SK-N-MC (cell line): Measurements from ENCODE around the gene HDAC1.

ENCODE experiments used
- DNase-seq: peaks from one replicate; pipeline ENCODE4 v3.0.0-alpha.2; 2011; ENCODE audit warnings: low read depth, low spot score
- H3K27ac ChIP-seq: fragments of 200-600 bp; sonication (generic); 2 replicates; pipeline ENCODE4 v1.5.1; 2016; ENCODE audit warnings: mixed run types
- H3K36me3 ChIP-seq: fragments of 200-600 bp; sonication (generic); 2 replicates; pipeline ENCODE4 v1.6.1; 2017; ENCODE audit warnings: antibody characterized with exemption, low read length, mixed read lengths; ENCODE audit not compliant: insufficient read depth
- H3K4me3 ChIP-seq: fragments of 200-600 bp; sonication (generic); 2 replicates; pipeline ENCODE4 v1.5.1; 2016
- H3K9ac ChIP-seq: fragments of 200-600 bp; sonication (generic); 2 replicates; pipeline ENCODE4 v1.8.0; 2017; ENCODE audit warnings: mixed run types, mixed read lengths; ENCODE audit not compliant: insufficient read length
- H3K9me3 ChIP-seq: fragments of 200-600 bp; sonication (generic); 2 replicates; pipeline ENCODE4 v1.6.1; 2017; ENCODE audit warnings: low read depth, mild to moderate bottlenecking, antibody characterized with exemption, low read length, moderate library complexity, mixed read lengths
- EZH2 ChIP-seq: fragments of 200-600 bp; sonication (generic); IDR thresholded peaks from one replicate; pipeline ENCODE4 v1.6.1; 2017; ENCODE audit warnings: antibody characterized with exemption
- FOXP2 ChIP-seq: optimal IDR thresholded peaks from 2 replicates; pipeline ENCODE3; 2011; ENCODE audit warnings: mild to moderate bottlenecking, moderate library complexity; ENCODE audit not compliant: insufficient read depth; ENCODE audit errors: extremely low read length, control extremely low read depth
- POLR2AphosphoS5 ChIP-seq: IDR thresholded peaks from 2 replicates; pipeline ENCODE4 v1.6.1; 2012; ENCODE audit warnings: mild to moderate bottlenecking, low read depth, low read length, borderline replicate concordance

Gene HDAC1

DNA sequence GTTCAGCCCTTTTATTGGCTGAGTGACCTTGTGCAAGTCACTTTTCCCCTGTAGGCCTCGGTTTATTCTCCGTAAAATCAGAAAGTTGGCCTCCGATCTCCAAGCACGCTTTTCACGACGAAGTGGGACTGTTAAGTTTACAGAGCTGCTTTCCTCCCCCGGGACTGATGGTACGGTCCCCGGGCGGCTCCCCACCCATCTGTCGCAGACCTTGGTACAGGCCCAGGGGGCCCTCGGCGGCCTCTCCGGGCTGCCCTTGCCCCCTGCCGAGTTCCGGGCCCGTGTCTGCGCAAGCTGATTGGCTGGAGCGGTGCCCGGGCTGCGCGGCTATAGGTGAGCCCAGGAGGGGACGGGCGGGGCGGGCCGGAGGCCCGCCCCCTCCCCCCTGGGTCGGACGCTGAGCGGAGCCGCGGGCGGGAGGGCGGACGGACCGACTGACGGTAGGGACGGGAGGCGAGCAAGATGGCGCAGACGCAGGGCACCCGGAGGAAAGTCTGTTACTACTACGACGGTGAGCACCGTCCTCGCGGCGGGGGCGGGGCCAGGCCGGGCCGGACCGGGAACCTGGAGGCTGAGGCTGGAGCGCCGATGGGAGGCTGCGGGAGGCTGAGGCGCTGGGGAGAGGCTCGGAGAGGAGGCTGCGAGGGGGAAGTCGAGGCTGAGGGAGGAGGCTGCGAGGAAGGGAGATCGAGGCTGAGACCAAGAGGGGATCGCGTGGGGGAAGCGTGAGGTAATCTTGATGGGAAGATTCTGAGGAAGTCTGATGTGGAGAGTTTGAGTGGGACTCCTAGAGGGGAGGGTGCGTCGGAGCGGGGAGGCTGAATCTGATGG, at the start of gene HDAC1:
TSS of gene HDAC1 (plus strand) at position 376 of the 831 bp plus-strand sequence. CDS start at position 463, 87 bp downstream.
- Histone ChIP-seq H3K27ac (peak within 1 kb of the TSS; percentile 90), H3K36me3 (peaks cover 17% of the 10 kb centered on the region), H3K9me3 (no peaks in the 10 kb centered on the region), H3K4me3 (peak within 1 kb of the TSS; percentile 90), H3K9ac (peak within 1 kb of the TSS; percentile 80)
- TF ChIP-seq FOXP2 (peak; percentile 16), EZH2 (no peak), POLR2AphosphoS5 (peak; percentile 81; the same call in 1 of the 2 replicates)
- DNase-seq = peak; percentile 70

DNA sequence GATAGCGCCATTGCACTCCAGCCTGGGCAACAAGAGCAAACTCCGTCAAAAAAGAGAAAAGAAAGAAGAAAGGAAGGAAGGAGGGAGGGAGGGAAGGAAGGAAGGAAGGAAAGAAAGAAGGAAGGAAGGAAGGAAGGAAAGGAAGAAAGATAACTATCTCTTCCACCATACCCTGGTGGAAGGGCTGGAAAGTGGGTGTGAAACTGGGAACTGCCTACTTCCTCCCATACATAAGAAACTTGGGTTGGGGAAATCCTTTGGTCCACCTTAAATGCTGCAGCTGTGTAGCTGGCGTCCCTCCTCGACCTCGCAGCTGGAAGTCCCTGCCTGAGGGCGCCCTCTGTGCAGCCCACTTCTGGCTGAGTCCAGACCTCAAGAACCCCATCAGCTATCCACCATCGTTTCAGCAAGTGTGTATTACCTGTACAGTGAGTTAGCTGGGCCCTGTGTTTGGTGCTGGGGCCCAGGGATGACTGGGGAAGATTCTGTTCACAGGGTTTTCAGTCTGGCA, 49.5 kb upstream of the HDAC1 start:
- Histone ChIP-seq H3K27ac (no peak overlapping the region), H3K4me3 (no peak overlapping the region)

DNA sequence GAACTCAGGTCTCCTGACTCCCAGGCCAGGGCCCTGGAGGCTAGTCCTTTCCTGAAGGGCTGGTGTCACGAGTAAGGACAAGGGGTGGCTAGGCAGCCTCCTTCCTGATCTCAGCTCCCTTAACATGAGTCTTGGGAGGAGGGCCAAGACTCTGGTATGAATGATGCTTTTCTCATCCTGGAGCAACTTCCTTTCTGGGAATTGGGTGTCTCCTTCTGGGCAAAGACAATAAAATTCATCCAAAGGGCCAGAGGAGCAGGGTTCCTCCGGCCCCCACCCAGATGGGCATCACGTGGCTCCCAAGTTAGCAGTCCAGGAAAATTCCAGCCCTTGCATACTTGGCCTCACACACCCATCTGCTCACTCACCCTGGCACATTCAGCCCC, 45.0 kb upstream of the HDAC1 start, which contains the start of gene FAM167B:
TSS of gene FAM167B (plus strand) at position 335 of the 386 bp plus-strand sequence. CDS start 200 bp downstream, outside the sequence.
- no peak for TF ChIP-seq EZH2
- TF ChIP-seq POLR2AphosphoS5 = no peak
- no peak for TF ChIP-seq FOXP2

More for the DNA sequence above, 49.5 kb upstream of the HDAC1 start:
- DNase-seq = no peak
- Histone ChIP-seq H3K36me3 (no peaks in the 10 kb centered on the region), H3K9me3 (no peaks in the 10 kb centered on the region), H3K9ac (no peak overlapping the region)
- TF ChIP-seq FOXP2 (no peak), POLR2AphosphoS5 (no peak), EZH2 (no peak)

DNA sequence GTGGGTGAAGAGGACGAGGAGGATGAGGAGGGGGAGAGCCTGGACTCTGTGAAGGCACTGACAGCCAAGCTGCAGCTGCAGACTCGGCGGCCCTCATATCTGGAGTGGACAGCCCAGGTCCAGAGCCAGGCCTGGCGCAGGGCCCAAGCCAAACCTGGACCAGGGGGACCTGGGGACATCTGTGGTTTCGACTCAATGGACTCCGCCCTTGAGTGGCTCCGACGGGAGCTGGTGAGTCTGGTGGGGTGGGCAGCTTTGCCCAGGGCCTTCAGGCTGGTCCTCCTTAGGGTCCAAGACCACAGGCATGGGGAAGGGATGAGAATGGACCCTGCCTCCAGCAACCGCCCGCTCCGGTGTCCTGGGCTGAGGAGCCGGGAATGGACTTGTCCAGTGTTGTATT, 44.4 kb upstream of the HDAC1 start:
- Histone ChIP-seq H3K9me3 (no peaks in the 10 kb centered on the region), H3K27ac (no peak overlapping the region), H3K4me3 (no peak overlapping the region), H3K9ac (no peak overlapping the region), H3K36me3 (no peaks in the 10 kb centered on the region)
- no peak for DNase-seq
- no peak for TF ChIP-seq FOXP2
- TF ChIP-seq POLR2AphosphoS5 = no peak
- TF ChIP-seq EZH2 = no peak

More for the DNA sequence above, 45.0 kb upstream of the HDAC1 start, which contains the start of gene FAM167B:
- Histone ChIP-seq H3K4me3 (no peak within 1 kb of the TSS), H3K36me3 (no peaks in the 10 kb centered on the region), H3K27ac (no peak within 1 kb of the TSS), H3K9me3 (no peaks in the 10 kb centered on the region), H3K9ac (no peak within 1 kb of the TSS)
- DNase-seq = no peak

DNA sequence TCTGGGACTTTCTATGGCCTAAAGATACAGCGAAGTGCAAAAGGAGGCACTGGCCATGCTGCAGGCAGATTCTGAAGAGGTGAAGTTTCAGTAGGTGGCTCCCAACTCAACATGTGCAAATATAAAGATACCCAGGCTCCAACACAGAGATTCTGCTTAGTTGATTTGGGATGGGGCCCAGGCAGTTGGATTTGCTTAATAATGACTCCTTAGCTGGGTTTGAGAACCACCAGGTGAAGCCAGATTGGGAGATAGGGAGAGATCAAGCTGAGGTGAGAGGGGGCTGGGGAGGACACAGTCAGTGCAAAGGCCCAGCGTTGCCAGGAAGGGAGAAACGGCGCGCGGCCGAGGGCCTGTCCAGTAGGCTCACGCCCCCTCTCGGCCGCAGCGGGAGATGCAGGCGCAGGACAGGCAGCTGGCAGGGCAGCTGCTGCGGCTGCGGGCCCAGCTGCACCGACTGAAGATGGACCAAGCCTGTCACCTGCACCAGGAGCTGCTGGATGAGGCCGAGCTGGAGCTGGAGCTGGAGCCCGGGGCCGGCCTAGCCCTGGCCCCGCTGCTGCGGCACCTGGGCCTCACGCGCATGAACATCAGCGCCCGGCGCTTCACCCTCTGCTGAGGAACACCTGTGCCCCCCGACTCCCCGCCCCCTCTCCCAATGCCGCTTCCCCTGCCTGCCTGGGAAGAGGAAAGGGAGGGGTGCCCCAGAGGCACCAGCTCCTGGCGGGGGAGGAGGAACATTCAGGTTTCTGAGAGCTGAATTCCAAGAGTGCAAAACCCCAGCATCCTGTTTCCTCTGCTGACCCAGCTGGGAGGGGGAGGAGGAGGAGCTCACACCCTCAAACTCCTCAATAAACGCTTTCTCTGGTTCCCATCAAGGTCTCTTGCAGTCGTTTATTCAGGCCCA, 43.6 kb upstream of the HDAC1 start:
- Histone ChIP-seq H3K4me3 (no peak overlapping the region), H3K9me3 (no peaks in the 10 kb centered on the region), H3K27ac (no peak overlapping the region), H3K36me3 (no peaks in the 10 kb centered on the region), H3K9ac (no peak overlapping the region)
- no peak for DNase-seq
- no peak for TF ChIP-seq FOXP2
- no peak for TF ChIP-seq POLR2AphosphoS5
- TF ChIP-seq EZH2 = no peak

DNA sequence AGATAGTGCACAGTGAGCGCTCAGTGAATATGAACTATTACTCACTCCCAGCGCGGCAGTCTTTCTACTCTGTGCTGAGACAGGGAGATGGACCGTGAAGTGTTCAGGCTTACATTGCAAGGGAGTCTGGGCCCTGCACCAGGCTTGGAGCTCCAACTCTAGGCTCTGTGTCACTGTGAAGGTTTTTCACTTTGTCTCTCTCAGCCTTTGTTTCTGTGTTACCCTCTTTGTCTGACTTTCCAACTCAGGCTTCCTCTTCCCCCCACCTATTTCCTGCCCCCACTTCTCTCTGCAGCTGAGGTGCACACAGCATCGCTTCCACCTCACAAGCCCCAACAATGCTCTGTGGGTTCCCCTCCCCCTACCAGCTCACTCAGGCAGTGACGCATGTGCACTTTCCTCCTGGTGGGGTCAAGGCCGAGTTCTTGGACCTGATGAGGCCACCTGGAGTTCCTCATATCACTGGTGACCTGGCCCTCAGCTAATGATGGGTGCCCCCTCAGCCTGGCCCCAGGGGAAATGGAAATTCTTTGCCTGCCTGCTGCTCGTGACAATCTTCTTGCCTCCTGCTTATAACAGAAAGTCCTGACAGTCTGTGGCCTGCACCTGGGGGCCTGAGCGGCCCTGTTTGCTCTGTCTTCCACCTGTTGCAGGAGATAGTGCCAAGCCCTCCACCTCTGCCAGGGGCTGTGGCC, 41.9 kb upstream of the HDAC1 start:
- no peak overlapping the region for H3K27ac ChIP-seq
- no peak for TF ChIP-seq POLR2AphosphoS5
- no peak for TF ChIP-seq EZH2
- TF ChIP-seq FOXP2 = no peak
- H3K36me3 ChIP-seq = no peaks in the 10 kb centered on the region
- no peak overlapping the region for H3K9ac ChIP-seq
- no peaks in the 10 kb centered on the region for H3K9me3 ChIP-seq
- no peak for DNase-seq
- H3K4me3 ChIP-seq = no peak overlapping the region

DNA sequence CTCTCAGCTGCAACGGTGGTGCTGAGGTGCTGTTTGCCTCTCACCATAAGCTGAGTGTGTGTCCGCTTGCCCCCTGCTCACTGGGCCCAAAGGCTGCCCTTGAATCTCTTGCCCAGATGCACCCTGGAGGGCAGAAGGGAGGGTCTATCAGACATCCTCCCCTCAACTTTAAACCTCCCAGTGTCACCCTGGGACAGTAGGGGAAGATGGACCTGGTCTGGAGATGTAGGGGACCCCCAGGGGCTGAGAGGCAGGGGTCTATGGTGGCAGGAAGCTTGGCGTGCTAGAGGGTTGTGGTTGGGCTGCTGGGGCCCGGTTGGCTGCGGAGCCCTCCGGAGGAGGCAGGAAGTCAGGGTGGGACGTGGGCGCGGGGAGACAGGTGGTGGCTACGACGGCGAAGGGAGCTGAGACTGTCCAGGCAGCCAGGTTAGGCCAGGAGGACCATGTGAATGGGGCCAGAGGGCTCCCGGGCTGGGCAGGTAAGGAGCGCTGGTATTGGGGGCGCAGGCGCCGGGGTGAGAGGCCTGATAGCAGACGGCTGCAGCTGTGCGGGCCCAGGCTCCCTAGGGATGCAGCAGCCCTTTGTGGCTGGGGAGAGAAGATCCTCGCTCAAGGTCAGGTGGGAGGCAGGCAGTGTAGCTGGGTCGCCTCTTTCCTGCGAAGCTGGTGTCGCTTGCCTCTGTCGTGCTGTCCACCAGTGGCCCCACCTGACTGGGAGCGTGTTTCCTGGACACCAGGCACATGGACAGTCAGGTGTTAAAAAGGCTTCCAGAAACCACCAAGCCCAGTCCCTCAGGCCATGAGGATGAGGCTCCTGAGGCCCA, 40.8 kb upstream of the HDAC1 start, which contains the start of gene LCK:
TSS of gene LCK (plus strand) at position 373 of the 824 bp plus-strand sequence. CDS start 23,065 bp downstream, outside the sequence.
- no peak within 1 kb of the TSS for H3K27ac ChIP-seq
- TF ChIP-seq POLR2AphosphoS5 (no peak), EZH2 (no peak), FOXP2 (no peak)
- no peak within 1 kb of the TSS for H3K4me3 ChIP-seq
- H3K9me3 ChIP-seq = no peaks in the 10 kb centered on the region
- no peak within 1 kb of the TSS for H3K9ac ChIP-seq
- DNase-seq = no peak
- H3K36me3 ChIP-seq = no peaks in the 10 kb centered on the region
